IPS DF 4.7 (cell line): Measurements from ENCODE around the gene CPED1.
"Not testable (repeated sequence)": the region's sequence is repeated elsewhere in the genome, so short reads cannot be mapped to it uniquely, and the experiment has no call there.

Experiments used
- DNase-seq: peaks from one replicate; pipeline ENCODE4 v3.0.0-alpha.2; 2013; ENCODE audit warnings: low spot score; ENCODE audit errors: extremely low read depth

The CPED1 gene

DNA sequence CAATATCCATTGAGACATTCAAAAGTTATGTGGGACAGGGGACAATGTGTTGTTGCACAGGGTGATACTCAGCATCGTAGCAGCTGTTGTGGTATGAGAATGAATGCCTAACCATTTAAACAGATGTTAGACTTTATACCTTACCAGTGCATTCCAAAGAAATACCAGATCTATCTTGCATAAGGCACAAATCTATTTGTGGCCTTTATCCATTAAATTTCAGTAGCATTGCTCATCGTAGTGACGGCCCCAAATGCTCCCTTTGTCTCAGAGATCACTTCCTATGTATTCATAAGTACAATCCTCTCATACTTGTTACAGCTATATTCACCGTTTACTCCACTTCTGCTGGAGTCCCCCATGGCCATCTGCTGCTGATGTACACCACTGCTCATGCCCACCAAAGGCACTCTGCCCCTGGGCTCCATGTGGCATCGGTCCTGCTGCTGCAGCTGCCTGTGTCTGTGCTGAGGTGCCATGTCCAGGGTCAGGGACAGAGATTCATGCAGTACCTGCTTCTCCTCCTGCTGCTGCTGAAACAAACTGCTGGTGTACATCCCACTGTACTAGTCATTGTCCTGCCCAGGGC lies 96.3 kb downstream of the CPED1 start:
- DNase-seq: no peak

DNA sequence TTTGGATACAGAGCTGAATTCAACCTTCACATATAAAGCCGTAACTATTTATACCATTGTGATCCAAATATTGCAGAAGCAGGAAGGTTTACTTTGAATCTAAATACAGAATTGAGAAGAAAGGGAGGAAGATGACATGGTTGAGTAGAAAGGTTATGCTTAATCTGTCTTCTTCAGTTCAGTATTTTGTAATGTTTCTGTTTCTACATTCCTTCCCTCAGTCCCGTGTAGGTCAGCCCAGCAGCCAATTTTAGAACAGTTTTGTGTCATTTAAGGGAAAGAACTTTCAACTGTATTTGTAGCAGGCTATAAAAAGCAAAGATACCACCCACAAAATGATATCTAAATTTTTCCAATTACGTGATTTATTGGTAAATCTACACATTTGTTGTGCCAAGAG lies 97.4 kb downstream of the CPED1 start:
- DNase-seq: no peak

DNA sequence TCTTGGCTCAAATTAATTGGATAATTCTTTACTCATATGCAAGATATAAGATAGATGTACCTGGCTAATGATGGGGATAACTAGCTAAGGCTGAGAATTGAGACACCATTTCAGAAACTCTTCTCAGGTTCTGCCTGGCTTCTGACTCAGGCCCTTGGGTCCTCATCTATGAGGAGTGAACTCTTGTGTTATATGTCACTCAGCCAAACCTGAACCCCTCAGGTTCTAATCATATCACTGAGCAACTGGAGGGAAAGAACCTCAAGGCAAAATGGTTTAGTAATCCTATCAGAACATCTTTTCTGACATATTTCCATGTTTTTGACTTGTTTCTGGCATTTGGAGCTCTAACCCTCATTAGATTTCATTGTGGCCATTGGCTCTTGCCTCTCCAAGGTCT lies 100.4 kb downstream of the CPED1 start:
- no peak for DNase-seq

- no peak for DNase-seq
Measured at GRCh38 chr7:121094829-121095228, 106.3 kb downstream of the CPED1 start.

GRCh38 chr7:121097577-121097976 lies 109.1 kb downstream of the CPED1 start:
- no peak for DNase-seq

- DNase-seq: no peak
Measured at GRCh38 chr7:121099572-121099971, 111.1 kb downstream of the CPED1 start.

- DNase-seq: no peak
Measured at GRCh38 chr7:121101083-121101482, 112.6 kb downstream of the CPED1 start.

GRCh38 chr7:121101621-121102020 lies 113.1 kb downstream of the CPED1 start:
- DNase-seq: no peak

DNA sequence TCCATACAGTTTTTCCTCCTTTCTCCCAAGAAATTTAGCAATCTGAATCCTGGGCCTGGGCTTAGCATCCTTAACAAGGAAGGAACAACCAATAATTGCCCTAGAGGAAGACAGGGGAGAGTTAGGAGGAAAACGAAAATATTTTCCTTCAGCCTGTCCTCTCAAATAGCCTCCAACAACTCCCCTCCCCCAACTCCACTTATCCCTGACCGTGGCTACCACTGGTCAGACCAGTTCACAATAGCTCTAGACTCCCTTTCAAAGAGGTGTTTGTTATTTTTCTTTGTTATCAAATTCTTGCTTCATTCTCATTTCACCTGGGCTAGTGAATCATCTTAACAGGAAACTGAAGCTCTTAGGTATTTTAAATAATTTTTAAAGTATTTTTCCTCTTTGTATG lies 114.1 kb downstream of the CPED1 start:
- no peak for DNase-seq

DNA sequence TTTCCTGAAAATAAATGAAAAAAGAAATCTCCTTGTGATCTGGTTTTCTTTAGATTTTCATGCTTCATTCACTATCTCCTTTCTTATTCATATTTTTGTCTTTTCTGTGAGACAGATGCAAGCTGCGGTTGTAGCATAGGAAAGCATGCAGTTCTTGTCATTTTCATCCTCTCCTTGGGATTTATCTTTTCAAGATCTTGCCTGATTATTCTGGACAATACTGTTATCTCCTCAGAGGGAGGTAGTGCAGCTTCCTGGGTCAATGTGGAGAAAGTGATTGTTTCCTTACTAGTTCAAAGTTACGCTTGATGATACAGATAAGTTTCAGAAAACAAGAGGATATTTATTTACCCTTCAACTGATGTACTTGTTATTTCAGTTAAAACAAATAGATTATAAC lies 114.6 kb downstream of the CPED1 start:
- no peak for DNase-seq

- DNase-seq: no peak
Measured at GRCh38 chr7:121103579-121103978, 115.1 kb downstream of the CPED1 start.

DNA sequence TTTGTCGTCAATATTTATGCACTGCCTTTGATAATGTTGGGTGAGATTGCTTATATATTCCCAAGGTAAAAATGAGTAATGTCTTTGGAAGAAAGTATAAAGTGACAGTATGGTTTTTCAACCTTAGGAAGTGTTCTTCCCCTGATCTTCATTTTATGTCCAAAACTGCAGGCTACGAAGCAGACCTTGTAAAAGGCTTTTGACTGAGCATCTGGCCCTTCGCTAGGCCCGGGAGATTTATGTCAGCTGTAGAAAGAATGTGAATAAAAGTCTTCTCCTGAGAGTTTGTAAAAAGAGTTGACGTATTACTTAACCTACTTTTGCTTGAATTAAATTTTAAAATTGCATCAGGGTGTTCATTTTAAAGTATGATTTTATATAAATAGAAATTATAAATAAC lies 116.8 kb downstream of the CPED1 start:
- DNase-seq: no peak

- no peak for DNase-seq
Measured at GRCh38 chr7:121107923-121108498, 119.5 kb downstream of the CPED1 start.

- DNase-seq: no peak
Measured at GRCh38 chr7:121109145-121109544, 120.6 kb downstream of the CPED1 start.

DNA sequence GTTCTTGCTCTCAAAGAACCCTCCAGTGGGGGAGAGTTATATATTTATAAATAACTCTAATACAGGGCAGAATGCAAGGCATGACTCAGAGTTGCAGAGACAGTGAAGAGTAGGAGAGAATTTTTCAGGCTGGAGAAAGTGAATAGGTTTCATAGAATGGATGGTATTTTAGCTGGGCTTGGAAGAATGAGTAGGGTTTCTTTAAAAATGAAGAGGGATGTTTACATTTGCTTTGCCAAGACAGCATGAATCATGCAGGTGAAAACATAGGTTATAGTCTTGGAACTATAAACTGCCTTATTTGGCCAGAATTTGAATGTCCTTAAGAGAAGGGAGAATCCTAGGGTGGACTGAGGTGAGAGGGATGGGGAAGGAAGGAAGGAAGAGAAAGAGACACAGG lies 124.8 kb downstream of the CPED1 start:
- DNase-seq: no peak

GRCh38 chr7:121116396-121116795 lies 127.9 kb downstream of the CPED1 start:
- DNase-seq: no peak

- no peak for DNase-seq
Measured at GRCh38 chr7:121119047-121119446, 130.5 kb downstream of the CPED1 start.

DNA sequence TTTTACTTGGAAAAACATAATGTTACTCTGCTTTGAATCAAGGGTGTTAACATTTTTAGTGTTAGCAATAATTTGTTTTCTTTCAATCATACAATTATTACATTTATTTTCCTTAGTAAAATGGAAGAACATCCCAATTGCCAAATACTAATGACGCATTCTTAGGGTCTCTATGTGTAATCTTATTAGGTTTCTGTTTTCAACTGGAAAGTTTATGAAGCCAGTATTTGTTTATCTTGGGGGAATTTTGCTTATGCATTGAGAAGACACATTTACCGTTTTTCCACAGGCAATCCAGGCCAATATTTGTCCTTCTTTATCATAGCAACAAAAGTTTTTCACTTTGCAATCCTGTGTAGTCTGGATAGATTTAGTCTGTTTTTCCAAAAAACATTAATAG lies 134.5 kb downstream of the CPED1 start:
- DNase-seq: no peak

- DNase-seq: not testable (repeated sequence)
Measured at GRCh38 chr7:121125454-121125853, 136.9 kb downstream of the CPED1 start.

GRCh38 chr7:121126201-121126600 lies 137.7 kb downstream of the CPED1 start:
- DNase-seq: no peak

DNA sequence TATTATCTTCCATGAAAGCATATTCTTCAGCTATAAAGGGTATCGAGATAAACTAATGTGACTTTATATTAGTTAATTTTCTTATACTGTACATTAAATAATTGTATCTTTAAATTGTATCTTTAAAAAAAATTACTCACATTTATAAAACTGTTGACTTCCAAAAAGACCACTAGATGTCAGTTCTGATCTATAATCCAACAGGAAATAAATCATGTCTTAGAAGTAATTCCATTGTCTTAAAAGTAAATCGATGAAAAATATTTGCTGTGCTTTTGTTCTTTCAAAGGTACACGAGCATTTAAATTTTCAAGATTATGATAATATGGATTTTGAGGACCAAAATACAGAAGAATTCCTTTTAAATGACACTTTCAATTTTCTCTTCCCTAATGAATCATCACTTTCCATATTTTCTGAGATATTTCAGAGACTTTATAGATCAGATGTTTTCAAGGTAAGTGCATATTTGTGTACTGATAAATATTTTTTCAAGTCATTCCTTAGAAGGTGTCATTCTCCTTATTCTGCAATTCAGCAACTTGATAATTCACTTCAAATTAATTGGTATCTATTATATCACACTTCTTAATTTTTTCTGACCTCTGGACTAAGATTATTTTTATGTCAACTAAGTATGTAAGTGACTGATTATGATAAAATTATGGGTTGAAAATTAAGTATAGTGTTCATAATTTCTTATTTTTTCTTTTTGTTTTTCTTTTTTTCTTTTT lies 138.5 kb downstream of the CPED1 start:
- no peak for DNase-seq

GRCh38 chr7:121132940-121133339 lies 144.4 kb downstream of the CPED1 start:
- DNase-seq: no peak

DNA sequence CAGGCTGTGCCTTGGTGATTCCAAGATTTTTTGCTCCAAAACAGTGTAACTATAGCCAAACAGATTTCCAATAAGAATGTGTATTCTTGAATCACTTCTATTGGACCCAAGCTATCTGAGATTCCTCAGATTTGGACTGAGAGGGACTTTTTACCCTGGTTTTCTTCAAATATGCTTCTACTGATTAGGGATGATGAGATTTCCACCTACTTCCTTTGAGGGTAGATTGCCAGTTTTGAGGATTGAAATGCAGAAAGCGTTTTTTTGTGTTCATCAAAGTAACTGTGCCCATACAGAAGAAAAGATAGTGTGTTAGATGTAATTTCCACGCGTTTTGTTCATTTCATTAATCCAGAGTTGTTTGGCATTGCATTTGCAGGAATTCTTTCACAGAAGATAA lies 144.9 kb downstream of the CPED1 start:
- no peak for DNase-seq
